ENCODE results near the gene ZNF765. TPM values are rescaled to one million over a fixed set of nuclear protein-coding genes. Genes with fewer than 3 reads are reported as not detected.
"Not testable (repeated sequence)": the region's sequence is repeated elsewhere in the genome, so short reads cannot be mapped to it uniquely, and the experiment has no call there.

Gene ZNF765
- total RNA-seq, 1 experiment from 2014 or later, result 6.7 TPM

DNA sequence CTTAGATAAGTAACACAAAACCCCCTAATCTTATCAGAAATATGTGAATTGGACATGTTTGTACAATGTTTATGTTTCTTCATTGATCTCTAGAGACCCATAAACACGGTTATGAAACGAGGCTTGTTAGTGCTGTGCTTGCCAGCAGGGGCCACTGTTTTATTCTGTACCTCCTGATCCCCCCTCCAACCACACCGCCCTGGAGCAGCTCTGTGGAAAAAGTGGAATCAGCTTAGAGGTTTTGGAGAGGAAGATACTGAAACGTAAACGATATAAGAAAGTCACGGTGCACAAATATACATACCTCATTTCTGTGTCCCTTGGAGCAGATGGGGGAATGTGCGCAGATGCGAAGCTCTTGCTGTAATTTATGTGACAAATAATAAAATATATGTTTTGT is 28.7 kb downstream of the ZNF765 start:
- CTCF ChIA-PET, result not testable (repeated sequence)

DNA sequence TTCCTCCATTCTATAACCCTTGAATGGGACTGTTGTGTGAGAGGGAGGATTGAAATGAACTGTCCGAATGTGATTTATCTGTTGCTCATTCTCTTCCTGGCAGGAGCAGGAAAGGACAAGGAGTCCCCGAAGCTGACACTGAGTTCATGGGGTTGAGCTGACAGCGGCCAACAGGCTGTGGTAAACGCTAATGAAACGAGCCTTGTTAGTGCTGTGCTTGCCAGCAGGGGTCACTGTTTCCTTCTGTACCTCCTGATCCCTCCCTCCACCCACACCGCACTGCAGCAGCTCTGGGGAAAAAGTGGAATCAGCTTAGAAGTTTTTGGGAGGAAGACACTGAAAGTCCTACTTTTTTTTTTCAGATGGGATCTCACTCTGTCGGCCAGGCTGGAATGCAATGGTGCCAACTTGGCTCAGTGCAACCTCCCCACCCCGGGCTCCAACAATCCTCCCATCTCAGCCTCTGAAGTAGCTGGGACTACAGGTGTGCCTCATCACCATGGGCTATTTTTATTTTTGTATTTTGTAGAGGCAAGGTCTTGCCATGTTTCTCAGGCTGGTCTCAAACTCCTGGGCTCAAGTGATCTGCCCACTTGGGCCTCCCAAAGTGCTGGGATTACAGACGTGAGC is 30.1 kb downstream of the ZNF765 start:
- POLR2A ChIA-PET, result no interaction called here
- TF ChIP-seq, protein P1, sequence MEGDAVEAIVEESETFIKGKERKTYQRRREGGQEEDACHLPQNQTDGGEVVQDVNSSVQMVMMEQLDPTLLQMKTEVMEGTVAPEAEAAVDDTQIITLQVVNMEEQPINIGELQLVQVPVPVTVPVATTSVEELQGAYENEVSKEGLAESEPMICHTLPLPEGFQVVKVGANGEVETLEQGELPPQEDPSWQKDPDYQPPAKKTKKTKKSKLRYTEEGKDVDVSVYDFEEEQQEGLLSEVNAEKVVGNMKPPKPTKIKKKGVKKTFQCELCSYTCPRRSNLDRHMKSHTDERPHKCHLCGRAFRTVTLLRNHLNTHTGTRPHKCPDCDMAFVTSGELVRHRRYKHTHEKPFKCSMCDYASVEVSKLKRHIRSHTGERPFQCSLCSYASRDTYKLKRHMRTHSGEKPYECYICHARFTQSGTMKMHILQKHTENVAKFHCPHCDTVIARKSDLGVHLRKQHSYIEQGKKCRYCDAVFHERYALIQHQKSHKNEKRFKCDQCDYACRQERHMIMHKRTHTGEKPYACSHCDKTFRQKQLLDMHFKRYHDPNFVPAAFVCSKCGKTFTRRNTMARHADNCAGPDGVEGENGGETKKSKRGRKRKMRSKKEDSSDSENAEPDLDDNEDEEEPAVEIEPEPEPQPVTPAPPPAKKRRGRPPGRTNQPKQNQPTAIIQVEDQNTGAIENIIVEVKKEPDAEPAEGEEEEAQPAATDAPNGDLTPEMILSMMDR (IDR thresholded peaks at IDR 0.05 in 2 of 3, conservative IDR thresholded peaks at IDR 0.05 in 1 of 3; ENCODE audit: borderline replicate concordance in 1 of 3, insufficient read depth in 1 of 3, low read depth in 2 of 3, low read length in 2 of 3), result peak in 2 of 3 experiments; percentile 55 to 59; a peak in 4 of 6 replicates
- peak; percentile 36; the same call in 1 of the 2 replicates for TF ChIP-seq RAD21 (IDR thresholded peaks at IDR 0.05; ENCODE audit: low read depth)
- TF ChIP-seq, protein P2, sequence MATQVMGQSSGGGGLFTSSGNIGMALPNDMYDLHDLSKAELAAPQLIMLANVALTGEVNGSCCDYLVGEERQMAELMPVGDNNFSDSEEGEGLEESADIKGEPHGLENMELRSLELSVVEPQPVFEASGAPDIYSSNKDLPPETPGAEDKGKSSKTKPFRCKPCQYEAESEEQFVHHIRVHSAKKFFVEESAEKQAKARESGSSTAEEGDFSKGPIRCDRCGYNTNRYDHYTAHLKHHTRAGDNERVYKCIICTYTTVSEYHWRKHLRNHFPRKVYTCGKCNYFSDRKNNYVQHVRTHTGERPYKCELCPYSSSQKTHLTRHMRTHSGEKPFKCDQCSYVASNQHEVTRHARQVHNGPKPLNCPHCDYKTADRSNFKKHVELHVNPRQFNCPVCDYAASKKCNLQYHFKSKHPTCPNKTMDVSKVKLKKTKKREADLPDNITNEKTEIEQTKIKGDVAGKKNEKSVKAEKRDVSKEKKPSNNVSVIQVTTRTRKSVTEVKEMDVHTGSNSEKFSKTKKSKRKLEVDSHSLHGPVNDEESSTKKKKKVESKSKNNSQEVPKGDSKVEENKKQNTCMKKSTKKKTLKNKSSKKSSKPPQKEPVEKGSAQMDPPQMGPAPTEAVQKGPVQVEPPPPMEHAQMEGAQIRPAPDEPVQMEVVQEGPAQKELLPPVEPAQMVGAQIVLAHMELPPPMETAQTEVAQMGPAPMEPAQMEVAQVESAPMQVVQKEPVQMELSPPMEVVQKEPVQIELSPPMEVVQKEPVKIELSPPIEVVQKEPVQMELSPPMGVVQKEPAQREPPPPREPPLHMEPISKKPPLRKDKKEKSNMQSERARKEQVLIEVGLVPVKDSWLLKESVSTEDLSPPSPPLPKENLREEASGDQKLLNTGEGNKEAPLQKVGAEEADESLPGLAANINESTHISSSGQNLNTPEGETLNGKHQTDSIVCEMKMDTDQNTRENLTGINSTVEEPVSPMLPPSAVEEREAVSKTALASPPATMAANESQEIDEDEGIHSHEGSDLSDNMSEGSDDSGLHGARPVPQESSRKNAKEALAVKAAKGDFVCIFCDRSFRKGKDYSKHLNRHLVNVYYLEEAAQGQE (IDR thresholded peaks at IDR 0.05; ENCODE audit: low read depth), result no peak
- intact Hi-C loops (cut with micrococcal nuclease), result no loop called here

More for the DNA sequence above, 28.7 kb downstream of the ZNF765 start:
- POLR2A ChIA-PET; H3K4me3 ChIP-seq (replicated peaks in 1 of 2; ENCODE audit: low read depth in 1 of 2, low read length in 2 of 2); RAD21 ChIA-PET (ENCODE audit: low non-redundant PET in 1 of 2, low total read pairs in 2 of 2, uncharacterized antibody in 2 of 2, unreplicated experiment in 2 of 2); intact Hi-C loops (cut with micrococcal nuclease); H3K4me2 ChIP-seq (ENCODE audit: low read length); ATAC-seq; H3K27ac ChIP-seq (ENCODE audit: low read depth, low read length); H3K9me3 ChIP-seq (ENCODE audit: control insufficient read depth in 1 of 2, insufficient read depth in 1 of 2, low read depth in 1 of 2, low read length in 2 of 2); H3K9me2 ChIP-seq (ENCODE audit: insufficient read depth); H4K20me1 ChIP-seq (ENCODE audit: insufficient read depth); BruUV-seq (replicated peaks); H3K27me3 ChIP-seq (ENCODE audit: insufficient read depth, low read length); H2AFZ ChIP-seq (ENCODE audit: low read depth, low read length, poor library complexity, severe bottlenecking); H3K9ac ChIP-seq (ENCODE audit: low read length); H3K36me3 ChIP-seq (ENCODE audit: control insufficient read depth in 1 of 2, insufficient read depth in 2 of 2, low read length in 2 of 2); H3K79me2 ChIP-seq (ENCODE audit: insufficient read depth, low read length); DNase-seq (ENCODE audit: low read depth, low spot score); H3K4me1 ChIP-seq (ENCODE audit: control insufficient read depth in 1 of 2, insufficient read depth in 2 of 2, low read length in 2 of 2): not testable (repeated sequence)

More for the DNA sequence above, 30.1 kb downstream of the ZNF765 start:
- Histone ChIP-seq H3K4me1 (ENCODE audit: control insufficient read depth in 1 of 2, insufficient read depth in 2 of 2, low read length in 2 of 2) (no peaks in the 10 kb centered on the region), H3K9me3 (ENCODE audit: control insufficient read depth in 1 of 2, insufficient read depth in 1 of 2, low read depth in 1 of 2, low read length in 2 of 2) (no peaks in the 10 kb centered on the region), H4K20me1 (ENCODE audit: insufficient read depth) (no peaks in the 10 kb centered on the region), H3K79me2 (ENCODE audit: insufficient read depth, low read length) (no peaks in the 10 kb centered on the region), H3K9ac (ENCODE audit: low read length) (no peak overlapping the region), H2AFZ (ENCODE audit: low read depth, low read length, poor library complexity, severe bottlenecking) (no peak overlapping the region), H3K4me3 (replicated peaks in 1 of 2; ENCODE audit: low read depth in 1 of 2, low read length in 2 of 2) (no peak overlapping the region), H3K4me2 (ENCODE audit: low read length) (no peak overlapping the region), H3K36me3 (ENCODE audit: control insufficient read depth in 1 of 2, insufficient read depth in 2 of 2, low read length in 2 of 2) (no peaks in the 10 kb centered on the region), H3K27me3 (ENCODE audit: insufficient read depth, low read length) (no peaks in the 10 kb centered on the region), H3K9me2 (ENCODE audit: insufficient read depth) (no peaks in the 10 kb centered on the region), H3K27ac (ENCODE audit: low read depth, low read length) (no peak overlapping the region)
- BruUV-seq (replicated peaks), result no TSS peak
- DNase-seq (ENCODE audit: low read depth, low spot score) (no peak), ATAC-seq (peak; percentile 78)
- ChIA-PET RAD21 (ENCODE audit: low non-redundant PET in 1 of 2, low total read pairs in 2 of 2, uncharacterized antibody in 2 of 2, unreplicated experiment in 2 of 2) (interaction anchor here in 1 of 2 experiments (0.6 kb wide), 1 partner anchor 688 kb away, joined by 3 read pairs; no protein-coding TSS in a partner anchor), CTCF (no interaction called here)

Data from HCT116 (cell line).